HG02759 (cell line): Measurements from ENCODE around the gene ACER3.
"Not testable (repeated sequence)": the region's sequence is repeated elsewhere in the genome, so short reads cannot be mapped to it uniquely, and the experiment has no call there.

Experiments
- ATAC-seq: cut with Tn5 transposase; IDR thresholded peaks from one replicate; pipeline ENCODE4 v1.9.1; 2021; ENCODE audit warnings: mild to moderate bottlenecking, moderate library complexity; ENCODE audit not compliant: unreplicated experiment

The ACER3 gene

DNA sequence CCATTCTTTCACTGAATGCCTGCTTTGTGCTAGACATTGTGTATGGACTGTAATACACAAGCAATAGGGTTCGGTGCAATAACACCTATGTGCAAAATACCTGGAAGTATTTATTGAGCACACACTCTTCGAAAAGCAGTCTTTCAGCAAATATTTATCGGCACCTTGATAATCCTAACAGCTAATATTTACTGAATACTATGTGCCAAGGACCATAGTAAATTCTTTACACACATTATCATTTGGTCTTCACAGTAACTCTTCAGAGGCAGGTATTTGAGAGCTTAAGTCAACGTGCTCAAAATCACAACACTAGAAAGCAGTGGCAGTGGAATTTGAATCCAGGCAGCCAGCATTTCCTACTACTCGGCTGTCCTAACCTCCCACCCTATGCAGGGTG is 175.7 kb downstream of the ACER3 start:
- no peak for ATAC-seq

GRCh38 chr11:77037057-77037456 is 176.3 kb downstream of the ACER3 start:
- ATAC-seq, result no peak

DNA sequence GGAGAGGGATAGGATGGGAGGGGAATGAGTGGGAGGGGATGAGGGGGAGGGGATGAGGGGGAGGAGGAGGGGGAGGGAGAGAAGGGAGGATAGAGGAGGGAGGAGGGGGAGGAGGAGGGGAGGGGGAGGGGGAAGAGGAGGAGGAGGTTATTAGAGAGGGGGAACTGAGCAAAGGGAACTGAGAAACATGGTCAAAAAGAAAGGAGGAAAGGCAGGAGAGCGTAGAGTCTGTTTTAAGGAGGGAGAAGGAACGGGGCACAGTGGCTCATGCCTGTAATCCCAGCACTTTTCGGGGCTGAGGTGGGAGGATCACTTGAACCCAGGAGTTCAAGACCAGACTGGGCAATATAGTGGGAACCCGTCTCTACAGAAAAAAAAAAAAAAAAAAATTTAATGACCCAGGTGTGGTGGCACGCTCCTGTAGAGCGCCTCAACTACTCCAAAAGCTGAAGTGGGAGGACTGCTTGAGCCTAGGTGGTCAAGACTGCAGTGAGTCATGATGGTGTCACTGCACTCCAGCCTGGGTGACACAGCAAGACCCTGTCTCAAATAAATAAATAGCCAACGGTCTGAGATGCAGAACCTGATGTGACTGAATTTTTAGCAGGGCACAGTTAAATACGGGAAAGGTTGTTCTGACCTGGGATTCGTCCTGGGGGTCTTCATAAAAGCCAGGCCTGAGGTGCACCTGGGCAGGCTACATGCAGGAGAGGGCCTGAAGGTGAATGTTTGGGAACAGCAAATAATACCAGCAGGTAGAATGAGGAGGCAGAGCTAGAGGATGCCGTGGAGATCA is 177.5 kb downstream of the ACER3 start:
- ATAC-seq, result no peak

DNA sequence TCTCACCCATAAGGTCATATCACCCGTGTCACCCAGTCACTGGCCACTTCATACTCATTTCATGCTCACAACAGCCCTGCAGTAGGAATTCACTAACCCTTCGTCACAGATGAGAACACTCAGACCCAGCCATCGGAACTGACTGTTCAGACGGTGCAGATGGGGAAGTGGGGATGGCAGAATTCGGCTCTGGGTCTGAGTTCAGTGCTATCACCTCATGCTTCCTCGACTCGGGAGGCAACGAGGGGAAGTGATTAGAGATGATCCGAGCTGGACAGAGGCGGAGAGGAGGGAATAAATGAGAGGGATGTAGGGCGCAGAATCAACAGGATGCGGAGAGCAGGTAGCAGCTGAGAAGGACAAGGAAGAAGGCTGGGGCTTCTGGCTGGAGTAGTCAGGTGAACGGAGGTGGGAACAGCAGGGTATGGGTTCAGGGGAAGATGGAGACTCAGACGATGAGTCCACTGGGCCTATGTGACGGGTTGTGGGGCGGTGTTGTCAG is 178.2 kb downstream of the ACER3 start:
- ATAC-seq, result no peak

DNA sequence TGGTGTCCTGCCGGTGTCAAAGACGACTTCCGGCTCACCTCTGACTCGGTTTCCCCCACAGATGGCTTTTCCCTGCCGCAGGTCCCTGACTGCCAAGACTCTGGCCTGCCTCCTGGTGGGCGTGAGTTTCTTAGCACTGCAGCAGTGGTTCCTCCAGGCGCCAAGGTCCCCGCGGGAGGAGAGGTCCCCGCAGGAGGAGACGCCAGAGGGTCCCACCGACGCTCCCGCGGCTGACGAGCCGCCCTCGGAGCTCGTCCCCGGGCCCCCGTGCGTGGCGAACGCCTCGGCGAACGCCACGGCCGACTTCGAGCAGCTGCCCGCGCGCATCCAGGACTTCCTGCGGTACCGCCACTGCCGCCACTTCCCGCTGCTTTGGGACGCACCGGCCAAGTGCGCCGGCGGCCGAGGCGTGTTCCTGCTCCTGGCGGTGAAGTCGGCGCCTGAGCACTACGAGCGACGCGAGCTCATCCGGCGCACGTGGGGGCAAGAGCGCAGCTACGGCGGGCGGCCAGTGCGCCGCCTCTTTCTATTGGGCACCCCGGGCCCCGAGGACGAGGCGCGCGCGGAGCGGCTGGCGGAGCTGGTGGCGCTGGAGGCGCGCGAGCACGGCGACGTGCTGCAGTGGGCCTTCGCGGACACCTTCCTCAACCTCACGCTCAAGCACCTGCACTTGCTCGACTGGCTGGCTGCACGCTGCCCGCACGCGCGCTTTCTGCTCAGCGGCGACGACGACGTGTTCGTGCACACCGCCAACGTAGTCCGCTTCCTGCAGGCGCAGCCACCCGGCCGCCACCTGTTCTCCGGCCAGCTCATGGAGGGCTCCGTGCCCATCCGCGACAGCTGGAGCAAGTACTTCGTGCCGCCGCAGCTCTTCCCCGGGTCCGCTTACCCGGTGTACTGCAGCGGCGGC is 179.0 kb downstream of the ACER3 start:
- no peak for ATAC-seq

DNA sequence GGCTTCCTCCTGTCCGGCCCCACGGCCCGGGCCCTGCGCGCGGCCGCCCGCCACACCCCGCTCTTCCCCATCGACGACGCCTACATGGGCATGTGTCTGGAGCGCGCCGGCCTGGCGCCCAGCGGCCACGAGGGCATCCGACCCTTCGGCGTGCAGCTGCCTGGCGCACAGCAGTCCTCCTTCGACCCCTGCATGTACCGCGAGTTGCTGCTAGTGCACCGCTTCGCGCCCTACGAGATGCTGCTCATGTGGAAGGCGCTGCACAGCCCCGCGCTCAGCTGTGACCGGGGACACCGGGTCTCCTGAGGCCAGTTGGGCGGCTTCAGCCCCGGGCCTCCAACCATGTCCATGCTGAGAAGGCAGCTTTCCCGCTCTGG is 179.7 kb downstream of the ACER3 start:
- no peak for ATAC-seq

- no peak for ATAC-seq
These were observed 180.2 kb downstream of the ACER3 start for GRCh38 chr11:77040889-77041288.

- no peak for ATAC-seq
These were observed 181.5 kb downstream of the ACER3 start for GRCh38 chr11:77042111-77042726.

DNA sequence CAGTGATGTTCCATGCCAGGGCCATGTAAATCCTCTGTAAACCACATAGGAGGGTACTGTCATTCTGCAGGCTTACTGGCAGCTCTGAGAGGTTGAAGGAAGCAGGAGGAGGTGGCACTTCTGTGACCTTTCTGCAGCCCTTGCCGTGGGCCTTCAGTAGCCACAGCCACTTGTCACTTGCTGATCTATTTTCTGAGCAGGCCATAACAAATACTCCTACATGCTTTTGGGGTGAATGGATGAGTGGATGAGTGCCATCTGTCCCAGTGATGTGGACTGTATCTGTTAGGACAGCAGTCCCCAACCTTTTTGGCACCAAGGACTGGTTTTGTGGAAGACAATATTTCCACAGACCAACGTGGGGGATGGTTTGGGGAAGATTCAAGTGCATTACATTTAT is 183.6 kb downstream of the ACER3 start:
- no peak for ATAC-seq

DNA sequence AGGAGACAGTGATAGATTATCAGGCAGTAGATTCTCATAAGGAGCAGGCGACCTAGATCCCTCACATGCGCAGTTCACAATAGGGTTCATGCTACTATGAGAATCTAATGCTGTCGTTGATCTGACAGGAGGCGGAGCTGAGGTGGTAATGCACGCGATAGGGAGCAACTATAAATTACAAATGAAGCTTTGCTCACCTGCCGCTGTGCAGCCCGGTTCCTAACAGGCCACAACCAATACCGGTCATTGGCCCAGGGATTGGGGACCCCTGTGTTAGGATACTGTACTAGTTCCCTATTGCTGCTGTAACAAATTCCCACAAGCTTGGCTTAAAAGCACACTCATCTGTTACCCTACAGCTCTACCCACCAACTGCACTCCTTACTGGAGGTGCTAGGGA is 184.2 kb downstream of the ACER3 start:
- no peak for ATAC-seq

- ATAC-seq, result peak; percentile 54
These were observed 185.4 kb downstream of the ACER3 start for GRCh38 chr11:77046060-77046501.

DNA sequence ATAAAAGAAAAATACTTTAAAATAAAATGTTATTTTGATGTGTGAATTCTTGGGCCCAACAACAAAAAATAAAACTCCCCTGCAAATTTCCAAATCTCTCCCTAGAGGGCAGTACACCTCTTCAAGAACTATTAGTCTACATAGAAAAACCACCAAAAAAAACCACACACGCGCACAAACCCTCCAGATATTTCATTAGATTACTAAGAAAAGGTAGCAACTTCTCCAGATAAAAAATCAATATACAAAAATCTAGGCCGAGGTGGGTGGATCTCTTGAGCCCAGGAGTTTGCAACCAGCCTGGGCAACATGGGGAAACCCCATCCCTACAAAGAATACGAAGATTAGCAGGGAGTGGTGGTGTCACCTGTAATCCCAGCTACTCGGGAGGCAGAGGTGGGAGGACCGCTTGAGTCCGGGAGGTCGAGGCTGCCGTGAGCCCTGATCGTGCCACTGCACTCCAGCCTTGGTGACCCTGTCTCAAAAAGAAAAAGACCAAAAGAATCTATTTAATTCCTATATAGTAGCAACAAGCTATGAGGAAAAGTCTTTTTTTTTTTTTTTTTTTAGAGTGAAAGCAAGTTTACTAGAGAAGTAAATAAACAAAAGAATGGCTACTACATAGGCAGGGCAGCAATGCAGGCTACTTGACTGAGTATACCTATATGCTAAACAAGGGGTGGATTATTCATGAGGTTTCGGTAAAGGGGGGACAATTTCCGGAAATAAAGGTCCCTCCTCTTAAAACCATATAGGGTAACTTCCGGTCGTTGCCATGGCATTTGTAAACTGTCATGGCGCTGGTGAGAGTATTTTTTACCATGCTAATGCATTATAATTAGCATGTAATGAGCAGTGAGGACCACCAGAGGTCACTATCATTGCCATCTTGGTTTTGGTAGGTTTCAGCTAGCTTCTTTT is 186.5 kb downstream of the ACER3 start:
- ATAC-seq, result peak; percentile 78

DNA sequence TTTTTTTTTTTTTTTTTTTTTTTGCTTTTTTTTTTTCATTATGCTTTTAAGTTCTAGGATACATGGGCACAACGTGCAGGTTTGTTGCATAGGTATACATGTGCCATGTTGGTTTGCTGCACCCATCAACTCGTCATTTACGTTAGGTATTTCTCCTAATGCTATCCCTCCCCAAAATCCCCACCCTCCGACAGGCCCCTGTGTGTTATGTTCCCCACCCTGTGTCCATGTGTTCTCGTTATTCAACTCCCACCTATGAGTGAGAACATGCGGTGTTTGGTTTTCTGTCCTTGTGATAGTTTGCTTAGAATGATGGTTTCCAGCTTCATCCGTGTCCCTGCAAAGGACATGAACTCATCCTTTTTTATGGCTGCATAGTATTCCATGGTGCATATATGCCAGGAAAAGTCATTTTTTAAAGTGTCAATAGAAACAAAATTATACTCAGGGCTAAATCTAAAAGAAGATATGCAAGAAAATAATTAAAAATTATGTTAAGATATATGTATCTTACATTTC is 187.3 kb downstream of the ACER3 start:
- ATAC-seq, result not testable (repeated sequence)

DNA sequence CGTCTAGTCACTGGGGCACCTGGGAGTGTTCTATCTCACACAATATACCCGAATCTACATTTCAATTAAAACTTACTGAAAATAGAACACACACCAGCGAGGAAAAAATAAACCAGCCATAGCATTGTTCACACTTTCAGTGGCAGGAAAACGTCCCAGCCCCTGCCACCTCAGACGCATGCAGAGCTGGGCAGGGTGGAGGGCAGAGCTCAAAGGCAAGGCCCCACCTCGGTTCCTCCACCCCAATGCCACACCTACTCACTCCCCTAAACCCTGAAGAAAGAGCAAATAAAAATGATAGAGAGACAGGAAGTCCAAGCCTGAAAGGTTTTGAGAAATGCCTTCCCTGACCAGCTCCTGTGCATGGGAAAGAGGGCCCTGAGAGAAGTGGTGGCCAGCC is 188.3 kb downstream of the ACER3 start:
- ATAC-seq, result no peak

GRCh38 chr11:77051511-77051910 is 190.8 kb downstream of the ACER3 start:
- no peak for ATAC-seq

GRCh38 chr11:77052518-77052917 is 191.8 kb downstream of the ACER3 start:
- no peak for ATAC-seq

DNA sequence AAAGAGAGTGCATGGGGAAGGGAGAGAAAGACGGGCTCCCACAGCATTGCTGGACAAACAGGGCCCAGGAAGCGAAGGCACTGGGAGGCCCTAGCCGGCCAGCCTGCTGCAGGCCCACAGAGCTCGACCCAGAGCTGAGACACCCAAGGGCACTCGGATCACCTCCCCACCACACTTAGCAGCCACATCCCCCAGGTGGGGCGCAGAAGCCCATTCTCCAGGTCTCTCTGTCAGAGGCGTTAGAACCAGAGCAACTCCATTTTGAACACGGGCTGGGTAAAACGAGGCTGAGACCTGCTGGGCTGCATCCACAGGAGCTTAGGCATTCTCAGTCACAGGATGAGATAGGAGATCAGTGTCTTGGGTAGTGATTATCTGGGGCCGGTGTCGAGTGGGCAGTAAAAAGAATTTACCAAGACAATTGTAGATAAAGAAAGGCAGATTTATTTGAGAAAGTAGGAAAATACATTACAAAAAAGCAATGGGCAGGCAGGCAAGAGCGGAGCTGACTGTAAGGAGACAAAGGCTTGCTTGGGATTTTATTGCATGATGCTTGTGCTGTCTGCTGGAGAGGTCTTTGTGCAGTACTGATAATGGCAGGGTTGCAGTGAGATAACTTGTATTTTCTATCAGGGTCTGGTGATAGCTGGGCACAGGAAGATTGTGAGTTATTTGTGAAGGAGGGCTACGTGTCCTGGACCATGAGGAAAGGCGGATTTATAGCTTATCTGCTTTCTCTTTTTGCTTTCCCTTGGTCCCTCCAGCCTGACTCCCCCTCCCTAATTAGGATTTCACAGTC is 192.7 kb downstream of the ACER3 start:
- no peak for ATAC-seq

DNA sequence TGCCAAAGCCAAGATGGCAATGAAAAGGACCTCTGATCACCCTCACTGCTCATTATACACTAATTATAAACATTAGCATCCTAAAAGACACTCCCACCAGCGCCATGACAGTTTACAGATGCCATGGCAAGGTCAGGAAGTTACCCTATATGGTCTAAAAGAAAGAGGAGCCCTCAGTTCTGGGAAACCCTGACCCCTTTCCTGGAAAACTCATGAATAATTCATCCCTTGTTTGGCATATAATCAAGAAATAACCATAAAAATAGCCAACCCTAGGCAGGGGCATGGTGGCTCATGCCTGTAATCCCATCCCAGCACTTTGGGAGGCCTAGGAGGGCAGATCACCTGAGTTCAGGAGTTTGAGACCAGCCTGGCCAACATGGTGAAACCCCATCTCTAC is 193.4 kb downstream of the ACER3 start:
- no peak for ATAC-seq

GRCh38 chr11:77055101-77055561 is 194.4 kb downstream of the ACER3 start:
- no peak for ATAC-seq
